GM10248 (cell line): Measurements from ENCODE around the gene LDLRAD3.

ENCODE experiments used
- CTCF ChIA-PET: fragments of 300-600 bp; sonication (Branson Sonifier 250); formaldehyde crosslinking; extraction: SDS; loops from one replicate; lab custom pipeline; 2021; ENCODE audit warnings: antibody characterized with exemption; lab: Yijun Ruan, JAX
- POLR2A ChIA-PET: fragments of 350-650 bp; sonication (Branson Sonifier 250); formaldehyde crosslinking; extraction: SDS; loops from one replicate; lab custom pipeline; 2020; ENCODE audit warnings: antibody characterized with exemption; lab: Yijun Ruan, JAX
- DNase-seq: peaks from one replicate; pipeline ENCODE4 v3.0.0; 2012; ENCODE audit errors: extremely low spot score
- CTCF ChIP-seq: IDR thresholded peaks from 2 replicates; pipeline ENCODE4 v1.5.1; 2012; ENCODE audit warnings: mild to moderate bottlenecking, low read depth; ENCODE audit errors: extremely low read depth, missing control alignments, control extremely low read depth

The LDLRAD3 gene

GRCh38 chr11:36146437-36146836 is 202.6 kb downstream of the LDLRAD3 start:
- POLR2A ChIA-PET: interaction anchor here (0.6 kb wide), 1 partner anchor 85 kb away, joined by 3 read pairs; no protein-coding TSS in a partner anchor
- no peak for TF ChIP-seq CTCF
- CTCF ChIA-PET: interaction anchor here (1.4 kb wide), 1 partner anchor 35 kb away, joined by 4 read pairs; no protein-coding TSS in a partner anchor
- no peak for DNase-seq

- POLR2A ChIA-PET: no interaction called here
- no peak for DNase-seq
- TF ChIP-seq CTCF: no peak
- CTCF ChIA-PET: no interaction called here
Observed at GRCh38 chr11:36147491-36147890, 203.6 kb downstream of the LDLRAD3 start.

- CTCF ChIA-PET: interaction anchor here (1.2 kb wide), 1 partner anchor 8 kb away, joined by 4 read pairs; no protein-coding TSS in a partner anchor
- TF ChIP-seq CTCF: no peak
- no peak for DNase-seq
Observed at GRCh38 chr11:36148701-36149100, 204.8 kb downstream of the LDLRAD3 start.

GRCh38 chr11:36149538-36150242 is 205.8 kb downstream of the LDLRAD3 start:
- POLR2A ChIA-PET: no interaction called here
- CTCF ChIA-PET: interaction anchor here (1.0 to 1.2 kb wide), 2 partner anchors 9 to 19 kb away, joined by 3 to 4 read pairs; no protein-coding TSS in a partner anchor
- peak; percentile 66 for DNase-seq
- TF ChIP-seq CTCF: peak; percentile 41

More at GRCh38 chr11:36148701-36149100, 204.8 kb downstream of the LDLRAD3 start:
- POLR2A ChIA-PET: no interaction called here

- ChIA-PET CTCF (interaction anchor here (1.1 to 1.8 kb wide), 5 partner anchors 13 to 544 kb away, joined by 3 to 5 read pairs (median 3); no protein-coding TSS in a partner anchor), POLR2A (no interaction called here)
- no peak for DNase-seq
- no peak for TF ChIP-seq CTCF
Observed at GRCh38 chr11:36150986-36151385, 207.1 kb downstream of the LDLRAD3 start.

GRCh38 chr11:36151933-36152580 is 208.2 kb downstream of the LDLRAD3 start:
- TF ChIP-seq CTCF: no peak
- ChIA-PET POLR2A (no interaction called here), CTCF (interaction anchor here (0.7 to 1.8 kb wide), 4 partner anchors 14 to 330 kb away, joined by 3 to 5 read pairs (median 3); no protein-coding TSS in a partner anchor)
- DNase-seq: no peak
